ENCODE results near the gene ATAD3B. TPM values are rescaled to one million over a fixed set of nuclear protein-coding genes. Genes with fewer than 3 reads are reported as not detected.
A peak's percentile ranks its signal among the peaks of the same experiment; 100 is the strongest.
"Not testable (repeated sequence)": the region's sequence is repeated elsewhere in the genome, so short reads cannot be mapped to it uniquely, and the experiment has no call there.

The ATAD3B gene
- 100 to 1,000 TPM; 193 to 208 (median 194) TPM for total RNA-seq

- peak; percentile 92 for DNase-seq
- ATAC-seq = peak; percentile 97
- peak within 1 kb of the TSS; percentile 94 for H3K4me3 Mint-ChIP-seq
- H3K27me3 Mint-ChIP-seq (ENCODE audit: low read depth) = no peaks in the 10 kb centered on the region
- peaks cover 2% of the 10 kb centered on the region for H3K36me3 Mint-ChIP-seq (ENCODE audit: insufficient read depth)
- H3K9me3 Mint-ChIP-seq = no peaks in the 10 kb centered on the region
- peaks cover 21% of the 10 kb centered on the region for H3K4me1 Mint-ChIP-seq (ENCODE audit: low read depth)
Measured at GRCh38 chr1:1471389-1472052, at the start of gene ATAD3B. Gene ATAD3B (plus strand): TSS chr1:1471765. CDS start chr1:1471885, 120 bp downstream.

- Mint-ChIP-seq H3K4me3 (no peak overlapping the region), H3K27me3 (ENCODE audit: low read depth) (peaks cover 29% of the 10 kb centered on the region), H3K4me1 (ENCODE audit: low read depth) (peaks cover 1% of the 10 kb centered on the region), H3K9me3 (no peaks in the 10 kb centered on the region), H3K36me3 (ENCODE audit: insufficient read depth) (no peaks in the 10 kb centered on the region)
- ATAC-seq = no peak
- DNase-seq = no peak
Measured at GRCh38 chr1:1421907-1422464, 49.6 kb upstream of the ATAD3B start.

- DNase-seq (no peak), ATAC-seq (peak in 1 of 2 donors; percentile 9)
- peaks cover 29% of the 10 kb centered on the region for H3K27me3 Mint-ChIP-seq (ENCODE audit: low read depth)
- peaks cover 1% of the 10 kb centered on the region for H3K4me1 Mint-ChIP-seq (ENCODE audit: low read depth)
- no peaks in the 10 kb centered on the region for H3K9me3 Mint-ChIP-seq
- no peak overlapping the region for H3K4me3 Mint-ChIP-seq
- no peaks in the 10 kb centered on the region for H3K36me3 Mint-ChIP-seq (ENCODE audit: insufficient read depth)
Measured at GRCh38 chr1:1422465-1423244, 48.9 kb upstream of the ATAD3B start.

GRCh38 chr1:1423245-1423597 lies 48.3 kb upstream of the ATAD3B start:
- Mint-ChIP-seq H3K9me3 (no peaks in the 10 kb centered on the region), H3K36me3 (ENCODE audit: insufficient read depth) (no peaks in the 10 kb centered on the region), H3K4me1 (ENCODE audit: low read depth) (no peaks in the 10 kb centered on the region), H3K27me3 (ENCODE audit: low read depth) (peaks cover 29% of the 10 kb centered on the region), H3K4me3 (no peak overlapping the region)
- ATAC-seq (no peak), DNase-seq (no peak)

GRCh38 chr1:1424707-1425106 lies 46.9 kb upstream of the ATAD3B start:
- H3K4me3 Mint-ChIP-seq = no peak overlapping the region
- ATAC-seq (no peak), DNase-seq (no peak)
- peaks cover 38% of the 10 kb centered on the region for H3K27me3 Mint-ChIP-seq (ENCODE audit: low read depth)
- no peaks in the 10 kb centered on the region for H3K36me3 Mint-ChIP-seq (ENCODE audit: insufficient read depth)
- H3K4me1 Mint-ChIP-seq (ENCODE audit: low read depth) = peaks cover 2% of the 10 kb centered on the region
- no peaks in the 10 kb centered on the region for H3K9me3 Mint-ChIP-seq

- Mint-ChIP-seq H3K4me3 (no peak overlapping the region), H3K27me3 (ENCODE audit: low read depth) (peaks cover 41% of the 10 kb centered on the region), H3K9me3 (no peaks in the 10 kb centered on the region), H3K4me1 (ENCODE audit: low read depth) (peaks cover 2% of the 10 kb centered on the region), H3K36me3 (ENCODE audit: insufficient read depth) (no peaks in the 10 kb centered on the region)
- DNase-seq (no peak), ATAC-seq (no peak)
Measured at GRCh38 chr1:1425426-1425752, 46.2 kb upstream of the ATAD3B start.

- no peaks in the 10 kb centered on the region for H3K9me3 Mint-ChIP-seq
- H3K36me3 Mint-ChIP-seq (ENCODE audit: insufficient read depth) = no peaks in the 10 kb centered on the region
- H3K4me3 Mint-ChIP-seq = no peak overlapping the region
- ATAC-seq (no peak), DNase-seq (no peak)
- peaks cover 39% of the 10 kb centered on the region for H3K27me3 Mint-ChIP-seq (ENCODE audit: low read depth)
- H3K4me1 Mint-ChIP-seq (ENCODE audit: low read depth) = peaks cover 2% of the 10 kb centered on the region
Measured at GRCh38 chr1:1425753-1426495, 45.6 kb upstream of the ATAD3B start.

GRCh38 chr1:1426496-1427105 lies 45.0 kb upstream of the ATAD3B start:
- Mint-ChIP-seq H3K4me1 (ENCODE audit: low read depth) (peaks cover 2% of the 10 kb centered on the region), H3K9me3 (no peaks in the 10 kb centered on the region), H3K27me3 (ENCODE audit: low read depth) (peaks cover 39% of the 10 kb centered on the region), H3K36me3 (ENCODE audit: insufficient read depth) (no peaks in the 10 kb centered on the region), H3K4me3 (no peak overlapping the region)
- peak in 1 of 2 donors; percentile 39 for ATAC-seq
- DNase-seq = no peak

GRCh38 chr1:1427106-1427819 lies 44.3 kb upstream of the ATAD3B start:
- DNase-seq (no peak), ATAC-seq (peak; percentile 18 to 27)
- Mint-ChIP-seq H3K9me3 (no peaks in the 10 kb centered on the region), H3K4me3 (no peak overlapping the region), H3K27me3 (ENCODE audit: low read depth) (peaks cover 37% of the 10 kb centered on the region), H3K36me3 (ENCODE audit: insufficient read depth) (no peaks in the 10 kb centered on the region), H3K4me1 (ENCODE audit: low read depth) (peaks cover 2% of the 10 kb centered on the region)

- H3K4me1 Mint-ChIP-seq (ENCODE audit: low read depth) = peaks cover 2% of the 10 kb centered on the region
- H3K27me3 Mint-ChIP-seq (ENCODE audit: low read depth) = peaks cover 33% of the 10 kb centered on the region
- DNase-seq (no peak), ATAC-seq (no peak)
- H3K4me3 Mint-ChIP-seq = no peak overlapping the region
- H3K36me3 Mint-ChIP-seq (ENCODE audit: insufficient read depth) = no peaks in the 10 kb centered on the region
- no peaks in the 10 kb centered on the region for H3K9me3 Mint-ChIP-seq
Measured at GRCh38 chr1:1427820-1428148, 43.8 kb upstream of the ATAD3B start.

GRCh38 chr1:1428174-1428573 lies 43.4 kb upstream of the ATAD3B start:
- H3K4me3 Mint-ChIP-seq = no peak overlapping the region
- no peak for DNase-seq
- no peaks in the 10 kb centered on the region for H3K9me3 Mint-ChIP-seq
- ATAC-seq = no peak
- H3K36me3 Mint-ChIP-seq (ENCODE audit: insufficient read depth) = no peaks in the 10 kb centered on the region
- peaks cover 2% of the 10 kb centered on the region for H3K4me1 Mint-ChIP-seq (ENCODE audit: low read depth)
- H3K27me3 Mint-ChIP-seq (ENCODE audit: low read depth) = peaks cover 31% of the 10 kb centered on the region

GRCh38 chr1:1428967-1429366 lies 42.6 kb upstream of the ATAD3B start:
- ATAC-seq; H3K4me1 Mint-ChIP-seq (ENCODE audit: low read depth); H3K36me3 Mint-ChIP-seq (ENCODE audit: insufficient read depth); DNase-seq; H3K4me3 Mint-ChIP-seq; H3K9me3 Mint-ChIP-seq: not testable (repeated sequence)
- peaks cover 33% of the 10 kb centered on the region for H3K27me3 Mint-ChIP-seq (ENCODE audit: low read depth)

- Mint-ChIP-seq H3K4me3 (no peak overlapping the region), H3K9me3 (no peaks in the 10 kb centered on the region), H3K36me3 (ENCODE audit: insufficient read depth) (no peaks in the 10 kb centered on the region), H3K27me3 (ENCODE audit: low read depth) (peaks cover 33% of the 10 kb centered on the region), H3K4me1 (ENCODE audit: low read depth) (peaks cover 2% of the 10 kb centered on the region)
- DNase-seq (no peak), ATAC-seq (no peak)
Measured at GRCh38 chr1:1429671-1430073, 41.9 kb upstream of the ATAD3B start.

All from activated T-cell treated with anti-CD3 and anti-CD28 coated beads, Interleukin-2, amount 50 U/mL, for 4 hours (primary cell).